Smooth muscle cell (in vitro differentiated cells): ENCODE measurements around the gene CARMIL3. TPM values are rescaled to one million over a fixed set of nuclear protein-coding genes. Genes with fewer than 3 reads are reported as not detected.

Experiments
- DNase-seq: peaks from one replicate; lab custom pipeline; 2025; ENCODE audit not compliant: unreplicated experiment; lab: John Stamatoyannopoulos, UW
- H2AFZ ChIP-seq: fragments of 200-600 bp; sonication (generic); 2 replicates; pipeline ENCODE4 v1.6.0; 2016; ENCODE audit warnings: antibody characterized with exemption, low read depth, mild to moderate bottlenecking
- H3F3A ChIP-seq: fragments of 200-600 bp; sonication (generic); 2 replicates; pipeline ENCODE4 v1.6.0; 2017; ENCODE audit warnings: antibody characterized with exemption, low read depth
- H3K27ac ChIP-seq: fragments of 200-600 bp; sonication (generic); 2 replicates; pipeline ENCODE4 v1.5.1; 2016; ENCODE audit warnings: low read depth, mild to moderate bottlenecking
- H3K27me3 ChIP-seq: fragments of 200-600 bp; sonication (generic); 2 replicates; pipeline ENCODE4 v1.6.1; 2016; ENCODE audit warnings: low read depth, mild to moderate bottlenecking
- H3K36me3 ChIP-seq: fragments of 200-600 bp; sonication (generic); 2 replicates; pipeline ENCODE4 v1.5.1; 2016; ENCODE audit warnings: low read depth
- H3K4me1 ChIP-seq: fragments of 200-600 bp; sonication (generic); 2 replicates; pipeline ENCODE4 v1.5.1; 2016; ENCODE audit warnings: low read depth
- H3K4me2 ChIP-seq: fragments of 200-600 bp; sonication (generic); 2 replicates; pipeline ENCODE4 v1.6.0; 2016; ENCODE audit warnings: mild to moderate bottlenecking
- H3K4me3 ChIP-seq: fragments of 200-600 bp; sonication (generic); 2 replicates; pipeline ENCODE4 v1.5.1; 2016; ENCODE audit warnings: mild to moderate bottlenecking
- H3K79me2 ChIP-seq: fragments of 200-600 bp; sonication (generic); 2 replicates; pipeline ENCODE4 v1.6.0; 2016; ENCODE audit warnings: low read depth, mild to moderate bottlenecking
- H3K9ac ChIP-seq: fragments of 200-600 bp; sonication (generic); 2 replicates; pipeline ENCODE4 v1.6.0; 2016; ENCODE audit warnings: low read depth
- H3K9me3 ChIP-seq: fragments of 200-600 bp; sonication (generic); replicated peaks from 2 replicates; pipeline ENCODE4 v1.5.1; 2016; ENCODE audit warnings: low read depth
- H4K20me1 ChIP-seq: fragments of 200-600 bp; sonication (generic); 2 replicates; pipeline ENCODE4 v1.6.0; 2016; ENCODE audit warnings: low read depth
- WGBS: methylation state at CpG from one replicate; pipeline ENCODE4 v1.1.7; 2016; ENCODE audit warnings: low lambda C conversion rate; 5-methylcytosine and 5-hydroxymethylcytosine counted together
- polyA plus RNA-seq: library from polyadenylated mRNA; unstranded; fragments of >200 nt; fragmentation: Nextera tagmentation; extraction: Ambion mirVana; gene quantifications from 2 replicates; pipeline ENCODE4 v1.2.1, GENCODE V29; 2016
- total RNA-seq: library from RNA; depleted of rRNA; stranded (reverse); fragments of >200 nt; gene quantifications from 2 replicates; pipeline ENCODE4 v1.2.3, GENCODE V29; 2014
- TF ChIP-seq, protein P1 (sequence below): fragments of 200-600 bp; sonication (generic); IDR thresholded peaks from 2 replicates; pipeline ENCODE4 v1.5.1; 2017; ENCODE audit warnings: borderline replicate concordance, mild to moderate bottlenecking, antibody characterized with exemption; ENCODE audit not compliant: insufficient read depth, poor library complexity, severe bottlenecking

CARMIL3 gene
- total and polyA plus RNA-seq, 2 experiments from 2014 or later = not detected

DNA sequence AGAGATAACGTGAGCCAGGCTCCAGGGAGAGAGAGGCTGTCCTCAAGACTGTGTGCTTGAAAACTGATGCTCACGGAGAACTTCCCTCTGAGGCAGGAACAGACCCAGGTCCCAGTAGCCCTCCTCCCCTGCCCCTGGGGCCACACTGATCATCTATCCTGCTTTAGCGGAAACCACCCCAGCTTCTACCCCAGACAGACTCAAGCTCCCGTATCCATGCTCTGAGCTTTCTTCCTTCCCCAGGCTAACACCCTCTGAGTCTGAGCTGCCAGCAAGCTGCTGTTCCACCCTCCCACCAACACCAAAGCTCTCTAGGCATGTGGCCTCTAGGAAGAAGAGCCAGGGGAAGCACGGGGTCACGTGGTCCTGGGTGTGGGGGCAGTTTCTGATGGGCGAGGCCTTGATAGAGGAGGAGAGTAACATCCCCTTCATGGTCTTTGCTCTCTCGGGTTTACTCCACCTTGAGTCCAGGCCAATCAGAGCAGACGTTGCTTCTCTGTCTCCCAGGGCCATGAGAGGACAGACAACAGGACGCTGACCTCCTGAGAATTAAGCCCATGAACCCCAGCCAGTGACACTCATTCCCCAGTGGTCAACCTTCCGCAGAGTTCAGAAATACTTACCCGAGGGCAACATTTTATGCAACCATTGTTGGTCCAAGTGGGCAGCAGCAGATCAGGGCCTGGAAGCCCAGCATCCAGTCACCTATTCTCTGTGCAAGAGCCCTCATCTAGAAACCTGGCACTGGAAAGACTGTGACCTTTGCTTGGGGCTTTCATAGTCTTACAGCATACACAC is 43.7 kb downstream of the CARMIL3 start:
- Histone ChIP-seq H3K27ac (peak overlapping the region; percentile 73), H3F3A (no peaks in the 10 kb centered on the region), H3K27me3 (no peaks in the 10 kb centered on the region), H3K4me1 (peaks cover 9% of the 10 kb centered on the region), H4K20me1 (no peaks in the 10 kb centered on the region), H3K9ac (peak overlapping the region; percentile 75), H3K79me2 (peaks cover 15% of the 10 kb centered on the region), H3K4me2 (peak overlapping the region; percentile 92), H2AFZ (peak overlapping the region; percentile 42), H3K36me3 (no peaks in the 10 kb centered on the region), H3K4me3 (peak overlapping the region; percentile 91), H3K9me3 (no peaks in the 10 kb centered on the region)
- DNase-seq = no peak
- 25% methylated on average over 12 of the region's 12 CpGs for WGBS
- TF ChIP-seq, protein P1, sequence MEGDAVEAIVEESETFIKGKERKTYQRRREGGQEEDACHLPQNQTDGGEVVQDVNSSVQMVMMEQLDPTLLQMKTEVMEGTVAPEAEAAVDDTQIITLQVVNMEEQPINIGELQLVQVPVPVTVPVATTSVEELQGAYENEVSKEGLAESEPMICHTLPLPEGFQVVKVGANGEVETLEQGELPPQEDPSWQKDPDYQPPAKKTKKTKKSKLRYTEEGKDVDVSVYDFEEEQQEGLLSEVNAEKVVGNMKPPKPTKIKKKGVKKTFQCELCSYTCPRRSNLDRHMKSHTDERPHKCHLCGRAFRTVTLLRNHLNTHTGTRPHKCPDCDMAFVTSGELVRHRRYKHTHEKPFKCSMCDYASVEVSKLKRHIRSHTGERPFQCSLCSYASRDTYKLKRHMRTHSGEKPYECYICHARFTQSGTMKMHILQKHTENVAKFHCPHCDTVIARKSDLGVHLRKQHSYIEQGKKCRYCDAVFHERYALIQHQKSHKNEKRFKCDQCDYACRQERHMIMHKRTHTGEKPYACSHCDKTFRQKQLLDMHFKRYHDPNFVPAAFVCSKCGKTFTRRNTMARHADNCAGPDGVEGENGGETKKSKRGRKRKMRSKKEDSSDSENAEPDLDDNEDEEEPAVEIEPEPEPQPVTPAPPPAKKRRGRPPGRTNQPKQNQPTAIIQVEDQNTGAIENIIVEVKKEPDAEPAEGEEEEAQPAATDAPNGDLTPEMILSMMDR = no peak

DNA sequence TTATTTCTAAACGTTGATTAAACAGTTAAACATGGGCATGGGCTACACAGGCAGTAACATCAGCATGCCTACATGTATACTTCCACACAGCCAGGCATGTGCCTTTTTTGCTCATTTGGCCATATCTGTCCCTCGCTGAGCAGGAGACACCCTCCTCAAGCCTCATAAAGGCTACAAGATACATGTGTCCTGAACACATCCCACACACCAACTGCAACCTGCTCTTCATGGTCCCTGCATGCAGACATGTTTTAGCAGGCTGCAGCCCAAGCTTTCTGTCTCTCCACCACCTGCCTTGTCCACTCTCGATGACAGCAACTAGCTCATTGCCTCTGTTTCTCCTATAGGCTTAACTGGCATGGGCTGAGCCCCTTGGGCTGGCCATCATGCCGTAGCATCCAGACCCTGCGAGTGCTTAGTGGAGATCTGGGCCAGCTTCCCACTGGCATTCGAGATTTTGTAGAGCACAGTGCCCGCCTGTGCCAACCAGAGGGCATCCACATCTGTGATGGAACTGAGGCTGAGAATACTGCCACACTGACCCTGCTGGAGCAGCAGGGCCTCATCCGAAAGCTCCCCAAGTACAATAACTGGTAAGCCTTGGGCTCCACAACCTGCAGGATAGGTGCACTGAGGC is 44.9 kb downstream of the CARMIL3 start:
- TF ChIP-seq, protein P1 = no peak
- Histone ChIP-seq H2AFZ (no peak overlapping the region), H3K27ac (no peak overlapping the region), H3K4me2 (no peak overlapping the region), H3K27me3 (no peaks in the 10 kb centered on the region), H3K36me3 (no peaks in the 10 kb centered on the region), H3K4me1 (peaks cover 9% of the 10 kb centered on the region), H3F3A (no peaks in the 10 kb centered on the region), H3K9me3 (no peaks in the 10 kb centered on the region), H4K20me1 (no peaks in the 10 kb centered on the region), H3K4me3 (no peak overlapping the region), H3K9ac (no peak overlapping the region), H3K79me2 (peaks cover 15% of the 10 kb centered on the region)
- WGBS = 95% methylated on average over 8 of the region's 8 CpGs
- DNase-seq = no peak

DNA sequence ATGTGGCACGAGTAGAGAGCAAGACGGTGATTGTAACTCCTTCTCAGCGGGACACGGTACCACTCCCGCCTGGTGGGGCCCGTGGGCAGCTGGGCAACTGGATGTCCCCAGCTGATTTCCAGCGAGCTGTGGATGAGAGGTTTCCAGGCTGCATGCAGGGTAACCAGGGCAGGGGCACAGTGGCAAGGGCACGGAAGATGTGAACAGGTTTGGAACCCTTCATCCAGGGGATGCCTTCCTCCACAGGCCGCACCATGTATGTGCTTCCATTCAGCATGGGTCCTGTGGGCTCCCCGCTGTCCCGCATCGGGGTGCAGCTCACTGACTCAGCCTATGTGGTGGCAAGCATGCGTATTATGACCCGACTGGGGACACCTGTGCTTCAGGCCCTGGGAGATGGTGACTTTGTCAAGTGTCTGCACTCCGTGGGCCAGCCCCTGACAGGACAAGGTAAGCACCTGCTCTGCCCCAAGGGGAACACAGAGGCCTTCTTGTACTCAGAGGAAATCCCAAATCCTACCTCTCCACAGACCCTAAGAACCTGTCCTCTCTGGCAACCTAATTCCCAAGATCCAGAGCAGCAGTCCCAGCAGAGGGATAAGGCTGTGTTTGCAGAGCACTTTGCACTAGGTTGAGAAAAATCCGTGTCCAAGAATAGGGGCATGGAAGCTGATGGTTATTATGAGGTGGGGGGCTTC is 46.6 kb downstream of the CARMIL3 start:
- H2AFZ ChIP-seq = no peak overlapping the region
- H3K4me3 ChIP-seq = no peak overlapping the region
- H3K79me2 ChIP-seq = peaks cover 15% of the 10 kb centered on the region
- no peaks in the 10 kb centered on the region for H4K20me1 ChIP-seq
- no peaks in the 10 kb centered on the region for H3K27me3 ChIP-seq
- no peaks in the 10 kb centered on the region for H3F3A ChIP-seq
- H3K9me3 ChIP-seq = no peaks in the 10 kb centered on the region
- no peak overlapping the region for H3K27ac ChIP-seq
- WGBS = 96% methylated on average over 16 of the region's 16 CpGs
- peaks cover 9% of the 10 kb centered on the region for H3K4me1 ChIP-seq
- no peaks in the 10 kb centered on the region for H3K36me3 ChIP-seq
- H3K9ac ChIP-seq = no peak overlapping the region
- TF ChIP-seq, protein P1 = no peak
- H3K4me2 ChIP-seq = no peak overlapping the region
- no peak for DNase-seq
